Activated naive CD8-positive, alpha-beta T cell treated with anti-CD3 and anti-CD28 coated beads, Interleukin-2, amount 50 U/mL, for 24 hours (primary cell): ENCODE results near the gene LHFPL6.
"Not testable (repeated sequence)": the region's sequence is repeated elsewhere in the genome, so short reads cannot be mapped to it uniquely, and the experiment has no call there.

Experiments
- ATAC-seq: fragments of 150-1000 bp; cut with Tn5 transposase; one replicate; pipeline ENCODE4 v1.10.0; 2021
- DNase-seq: peaks from one replicate; pipeline ENCODE4 v3.0.0; 2021
- H3K27ac Mint-ChIP-seq: one replicate; pipeline ENCODE4 v1.8.0; 2021; ENCODE audit warnings: mild to moderate bottlenecking, mixed read lengths
- H3K27me3 Mint-ChIP-seq: one replicate; pipeline ENCODE4 v1.8.0; 2021; ENCODE audit warnings: mixed read lengths
- H3K36me3 Mint-ChIP-seq: one replicate; pipeline ENCODE4 v1.8.0; 2021; ENCODE audit warnings: low read depth, mixed read lengths
- H3K4me1 Mint-ChIP-seq: one replicate; pipeline ENCODE4 v1.8.0; 2021; ENCODE audit warnings: mixed read lengths
- H3K4me3 Mint-ChIP-seq: one replicate; pipeline ENCODE4 v1.8.0; 2021; ENCODE audit warnings: mild to moderate bottlenecking, moderate library complexity, mixed read lengths
- H3K9me3 Mint-ChIP-seq: one replicate; pipeline ENCODE4 v1.8.0; 2021; ENCODE audit warnings: mixed read lengths

Gene LHFPL6

DNA sequence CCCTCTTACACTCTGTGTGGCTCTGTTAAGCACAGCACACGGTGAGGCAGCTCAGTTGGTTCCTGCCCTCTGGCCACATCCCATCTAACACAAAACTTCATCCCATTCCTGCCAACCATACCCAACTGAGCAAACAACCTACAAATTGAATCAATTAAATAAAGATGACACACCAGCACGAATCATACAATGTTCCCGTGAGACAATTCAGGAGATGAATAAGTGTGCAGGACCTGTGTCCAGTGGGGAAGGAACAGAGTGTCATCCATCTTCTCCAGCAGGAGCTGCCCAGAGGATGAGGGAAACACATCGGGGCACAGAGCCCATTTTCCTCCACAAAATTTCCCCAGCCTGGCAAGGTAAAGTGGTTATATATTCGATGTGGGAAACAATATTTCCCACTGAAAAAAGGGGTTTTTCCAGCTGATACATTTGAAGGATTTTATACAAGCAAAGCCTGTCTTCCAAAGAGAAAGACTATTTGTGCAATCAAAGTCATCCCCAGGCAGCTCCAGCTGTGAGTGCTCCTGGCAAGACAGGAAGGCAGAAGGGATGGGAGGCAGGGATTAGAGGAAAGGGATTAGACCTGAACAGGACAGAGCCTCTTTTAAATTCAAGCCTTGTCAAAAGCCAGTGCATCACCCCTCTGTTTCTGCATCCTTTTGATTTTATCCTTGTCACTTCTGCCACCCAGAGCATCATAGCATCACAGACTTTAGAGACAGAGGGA lies 240.2 kb downstream of the LHFPL6 start:
- peaks cover under 1% of the 10 kb centered on the region for H3K27me3 Mint-ChIP-seq
- no peak overlapping the region for H3K4me3 Mint-ChIP-seq
- DNase-seq (no peak), ATAC-seq (no peak)
- no peaks in the 10 kb centered on the region for H3K9me3 Mint-ChIP-seq
- no peaks in the 10 kb centered on the region for H3K4me1 Mint-ChIP-seq
- H3K27ac Mint-ChIP-seq = no peak overlapping the region
- no peaks in the 10 kb centered on the region for H3K36me3 Mint-ChIP-seq

GRCh38 chr13:39353988-39354387 lies 249.0 kb downstream of the LHFPL6 start:
- peaks cover 4% of the 10 kb centered on the region for H3K27me3 Mint-ChIP-seq
- H3K27ac Mint-ChIP-seq = no peak overlapping the region
- DNase-seq = no peak
- H3K4me1 Mint-ChIP-seq = no peaks in the 10 kb centered on the region
- H3K4me3 Mint-ChIP-seq = no peak overlapping the region
- H3K9me3 Mint-ChIP-seq = no peaks in the 10 kb centered on the region
- no peak for ATAC-seq
- no peaks in the 10 kb centered on the region for H3K36me3 Mint-ChIP-seq

GRCh38 chr13:39350461-39350881 lies 252.5 kb downstream of the LHFPL6 start:
- DNase-seq = no peak
- H3K9me3 Mint-ChIP-seq = no peaks in the 10 kb centered on the region
- no peak for ATAC-seq
- peaks cover 14% of the 10 kb centered on the region for H3K27me3 Mint-ChIP-seq
- H3K36me3 Mint-ChIP-seq = no peaks in the 10 kb centered on the region
- H3K4me3 Mint-ChIP-seq = no peak overlapping the region
- H3K4me1 Mint-ChIP-seq = no peaks in the 10 kb centered on the region
- no peak overlapping the region for H3K27ac Mint-ChIP-seq

GRCh38 chr13:39349391-39349960 lies 253.5 kb downstream of the LHFPL6 start:
- DNase-seq = no peak
- Mint-ChIP-seq H3K4me1 (no peaks in the 10 kb centered on the region), H3K9me3 (no peaks in the 10 kb centered on the region)

DNA sequence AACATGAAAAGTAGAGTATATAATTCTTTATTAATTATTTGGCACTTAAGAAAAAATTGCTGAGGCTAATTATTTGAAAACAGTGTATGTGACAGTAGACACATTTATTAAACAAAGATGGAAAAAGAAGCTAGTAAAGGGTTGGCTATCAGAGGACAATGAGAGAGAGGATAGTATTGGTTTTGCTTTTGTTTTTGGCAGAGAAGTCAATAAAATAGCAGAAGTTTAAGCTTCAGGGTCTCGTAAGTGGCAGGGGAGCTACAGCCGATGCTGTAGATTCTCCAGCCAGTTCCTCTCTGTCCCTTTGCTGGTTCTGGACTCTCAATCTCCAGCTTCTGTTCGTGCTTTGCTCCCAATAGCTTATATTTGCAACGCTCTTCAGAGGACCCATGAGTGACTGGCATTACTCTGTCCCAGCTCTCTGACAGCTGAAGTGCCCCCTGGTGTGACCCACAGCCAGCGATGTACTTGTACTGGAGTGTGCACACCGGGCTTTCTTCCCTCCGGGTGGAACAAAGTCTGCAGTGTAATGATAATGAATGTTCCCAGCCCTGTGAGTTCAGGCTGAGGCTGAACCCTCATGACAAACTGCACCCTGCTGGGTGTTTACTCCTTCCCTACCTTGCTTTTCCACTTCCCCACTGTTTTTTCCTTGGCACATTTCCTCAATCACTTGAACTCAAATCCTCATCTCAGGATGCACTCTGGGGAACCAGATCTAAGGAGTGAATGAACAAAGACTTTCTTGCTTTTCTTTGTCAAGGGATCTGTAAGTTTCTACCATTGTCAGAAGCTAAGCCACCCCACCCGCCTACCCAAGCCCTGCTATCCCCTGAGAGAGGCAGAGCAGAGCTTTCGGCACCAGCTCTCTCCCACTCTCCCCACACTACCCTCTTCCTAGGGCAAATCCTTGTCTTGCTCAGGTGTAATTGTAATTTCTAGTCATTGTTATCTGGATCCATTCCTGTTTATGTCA lies 254.8 kb downstream of the LHFPL6 start:
- peaks cover 16% of the 10 kb centered on the region for H3K27me3 Mint-ChIP-seq
- DNase-seq = no peak
- H3K9me3 Mint-ChIP-seq = no peaks in the 10 kb centered on the region
- H3K4me3 Mint-ChIP-seq = no peak overlapping the region
- H3K36me3 Mint-ChIP-seq = no peaks in the 10 kb centered on the region
- no peak for ATAC-seq
- no peak overlapping the region for H3K27ac Mint-ChIP-seq
- no peaks in the 10 kb centered on the region for H3K4me1 Mint-ChIP-seq

More at GRCh38 chr13:39349391-39349960, 253.5 kb downstream of the LHFPL6 start:
- H3K27ac Mint-ChIP-seq = no peak overlapping the region
- H3K36me3 Mint-ChIP-seq = no peaks in the 10 kb centered on the region
- no peak overlapping the region for H3K4me3 Mint-ChIP-seq
- no peak for ATAC-seq
- H3K27me3 Mint-ChIP-seq = peaks cover 14% of the 10 kb centered on the region

DNA sequence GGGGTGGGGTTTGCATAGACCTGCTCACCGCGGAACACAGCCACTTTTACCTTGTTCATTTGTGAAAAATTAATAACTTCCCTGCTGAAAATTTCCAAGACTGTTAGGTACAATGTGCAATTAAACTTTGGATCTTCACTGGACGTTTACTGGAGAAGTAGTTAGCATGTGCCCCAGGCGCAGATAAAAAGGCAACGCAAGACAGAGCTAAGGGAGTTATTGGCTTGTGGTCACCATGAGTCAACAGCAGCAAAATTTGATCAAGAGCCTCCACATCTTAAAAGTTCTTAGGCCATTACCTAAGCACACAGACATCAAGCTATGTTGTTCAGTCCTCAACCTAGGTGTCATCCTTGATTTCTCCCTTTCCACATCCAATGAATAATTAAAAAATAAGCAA lies 257.0 kb downstream of the LHFPL6 start:
- Mint-ChIP-seq H3K36me3 (no peaks in the 10 kb centered on the region), H3K27ac (no peak overlapping the region), H3K4me1 (no peaks in the 10 kb centered on the region), H3K4me3 (no peak overlapping the region), H3K9me3 (no peaks in the 10 kb centered on the region), H3K27me3 (peaks cover 18% of the 10 kb centered on the region)
- ATAC-seq = no peak
- no peak for DNase-seq

- Mint-ChIP-seq H3K9me3 (no peaks in the 10 kb centered on the region), H3K4me1 (no peaks in the 10 kb centered on the region), H3K4me3 (no peak overlapping the region), H3K27ac (no peak overlapping the region), H3K27me3 (peaks cover 4% of the 10 kb centered on the region), H3K36me3 (no peaks in the 10 kb centered on the region)
- no peak for ATAC-seq
- DNase-seq = no peak
Measured at GRCh38 chr13:39341251-39341650, 261.7 kb downstream of the LHFPL6 start.

DNA sequence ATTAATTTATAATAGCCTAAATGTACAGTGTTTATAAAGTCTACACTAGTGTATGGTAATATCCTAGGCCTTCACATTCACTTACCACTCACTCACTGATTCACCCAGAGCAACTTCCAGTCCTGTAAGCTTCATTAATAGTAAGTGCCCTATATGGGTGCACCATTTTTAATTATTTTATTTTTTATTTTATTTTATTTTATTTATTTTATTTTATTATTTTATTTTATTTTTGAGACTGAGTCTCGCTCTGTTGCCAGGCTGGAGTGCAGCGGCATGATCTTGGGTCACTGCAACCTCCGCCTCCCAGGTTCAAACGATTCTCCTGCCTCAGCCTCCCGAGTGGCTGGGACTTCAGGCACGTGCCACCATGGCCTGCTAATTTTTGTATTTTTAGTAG lies 264.9 kb downstream of the LHFPL6 start:
- H3K4me3 Mint-ChIP-seq, ATAC-seq, H3K27me3 Mint-ChIP-seq, DNase-seq, H3K4me1 Mint-ChIP-seq, H3K27ac Mint-ChIP-seq, H3K9me3 Mint-ChIP-seq, H3K36me3 Mint-ChIP-seq: not testable (repeated sequence)

GRCh38 chr13:39336937-39337336 lies 266.1 kb downstream of the LHFPL6 start:
- Mint-ChIP-seq H3K27me3 (no peaks in the 10 kb centered on the region), H3K4me1 (no peaks in the 10 kb centered on the region), H3K27ac (no peak overlapping the region), H3K4me3 (no peak overlapping the region), H3K9me3 (no peaks in the 10 kb centered on the region), H3K36me3 (no peaks in the 10 kb centered on the region)
- DNase-seq (no peak), ATAC-seq (no peak)

DNA sequence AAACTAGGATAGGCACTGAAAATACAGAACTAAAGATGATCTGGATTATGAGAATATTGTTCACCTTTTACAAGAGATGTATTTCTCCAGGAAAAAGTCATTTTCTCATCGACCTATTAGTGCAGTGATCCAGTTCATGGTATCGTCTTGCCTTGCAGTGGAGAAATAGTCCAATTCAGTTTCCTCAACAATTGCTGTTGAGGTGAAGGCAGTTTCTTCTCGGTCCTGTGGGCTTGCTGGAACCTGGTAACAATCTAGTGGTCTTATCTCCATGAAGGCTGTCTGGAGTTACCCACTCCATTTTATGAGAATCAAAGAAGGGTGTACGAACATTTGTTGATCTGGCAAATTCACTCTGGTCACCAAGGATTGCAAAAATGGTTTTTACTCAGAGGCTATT lies 266.8 kb downstream of the LHFPL6 start:
- no peaks in the 10 kb centered on the region for H3K36me3 Mint-ChIP-seq
- ATAC-seq (no peak), DNase-seq (no peak)
- H3K4me3 Mint-ChIP-seq = no peak overlapping the region
- no peak overlapping the region for H3K27ac Mint-ChIP-seq
- H3K9me3 Mint-ChIP-seq = no peaks in the 10 kb centered on the region
- no peaks in the 10 kb centered on the region for H3K4me1 Mint-ChIP-seq
- H3K27me3 Mint-ChIP-seq = no peaks in the 10 kb centered on the region

DNA sequence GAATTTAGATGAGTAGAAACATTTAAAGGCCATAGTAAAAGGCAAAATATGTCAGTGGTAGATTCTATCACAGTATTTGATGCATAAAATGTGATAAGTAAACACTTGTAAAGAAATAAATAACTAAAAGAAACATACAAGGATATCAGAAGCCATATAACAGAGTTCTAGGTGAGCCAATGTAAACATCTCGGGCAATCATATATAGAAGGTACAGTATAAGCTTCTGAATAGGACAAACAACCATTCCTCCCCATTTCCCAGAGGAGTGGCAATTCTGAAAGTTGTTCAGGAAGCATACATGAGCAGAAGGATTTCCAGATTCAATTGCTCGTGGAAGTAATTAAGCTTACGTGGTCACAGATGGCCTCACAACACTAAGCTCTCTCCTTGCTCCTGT lies 267.3 kb downstream of the LHFPL6 start:
- H3K27ac Mint-ChIP-seq = no peak overlapping the region
- no peaks in the 10 kb centered on the region for H3K9me3 Mint-ChIP-seq
- no peak overlapping the region for H3K4me3 Mint-ChIP-seq
- DNase-seq (no peak), ATAC-seq (no peak)
- H3K4me1 Mint-ChIP-seq = no peaks in the 10 kb centered on the region
- H3K27me3 Mint-ChIP-seq = peaks cover 2% of the 10 kb centered on the region
- no peaks in the 10 kb centered on the region for H3K36me3 Mint-ChIP-seq

DNA sequence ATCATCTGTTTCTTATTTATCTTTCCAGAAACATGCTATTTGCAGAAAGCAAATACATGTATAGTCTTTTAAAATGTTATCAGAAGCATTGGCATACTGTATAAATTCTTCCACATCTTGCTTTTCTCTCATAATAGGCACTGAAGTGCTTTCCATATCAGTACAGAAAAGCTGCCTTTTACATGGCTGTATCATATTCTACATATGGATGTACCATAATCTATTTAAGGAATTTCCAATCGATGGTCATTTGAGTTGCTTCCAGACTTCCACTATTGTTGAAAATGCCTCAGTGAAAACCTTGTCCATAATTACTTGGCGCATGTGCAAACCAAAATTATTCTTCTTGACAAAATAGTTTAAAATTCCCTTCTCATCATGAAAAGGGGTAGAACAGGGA lies 272.5 kb downstream of the LHFPL6 start:
- H3K4me1 Mint-ChIP-seq = no peaks in the 10 kb centered on the region
- ATAC-seq (no peak), DNase-seq (no peak)
- H3K9me3 Mint-ChIP-seq = peaks cover 3% of the 10 kb centered on the region
- H3K27ac Mint-ChIP-seq = no peak overlapping the region
- no peak overlapping the region for H3K4me3 Mint-ChIP-seq
- H3K36me3 Mint-ChIP-seq = no peaks in the 10 kb centered on the region
- H3K27me3 Mint-ChIP-seq = peaks cover 5% of the 10 kb centered on the region

DNA sequence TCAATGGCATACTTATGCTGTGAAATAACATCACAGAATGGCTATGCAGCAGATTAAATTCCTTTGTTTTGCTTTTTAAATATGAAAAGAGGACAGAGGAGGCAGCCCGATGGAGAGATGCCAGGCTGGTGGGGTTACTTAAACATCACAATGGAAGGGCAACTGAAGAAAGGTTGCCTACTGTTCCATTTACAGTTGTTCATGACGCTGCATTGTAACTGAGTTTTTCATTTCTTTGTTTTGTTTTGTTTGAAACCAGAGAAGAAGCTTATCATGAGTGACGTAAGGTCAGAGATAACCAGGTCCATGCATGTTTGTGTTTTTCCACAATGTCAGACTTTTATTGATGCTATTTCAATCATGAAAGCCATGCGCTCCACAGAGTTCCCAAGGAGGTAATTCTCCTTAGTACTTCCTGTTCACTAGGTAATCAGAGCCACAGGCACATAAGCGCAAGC lies 273.8 kb downstream of the LHFPL6 start:
- ATAC-seq = no peak
- H3K4me1 Mint-ChIP-seq = no peaks in the 10 kb centered on the region
- H3K36me3 Mint-ChIP-seq = no peaks in the 10 kb centered on the region
- H3K4me3 Mint-ChIP-seq = no peak overlapping the region
- no peak for DNase-seq
- H3K27ac Mint-ChIP-seq = no peak overlapping the region
- peaks cover 5% of the 10 kb centered on the region for H3K27me3 Mint-ChIP-seq
- H3K9me3 Mint-ChIP-seq = peaks cover 3% of the 10 kb centered on the region

- Mint-ChIP-seq H3K27me3 (peaks cover 7% of the 10 kb centered on the region), H3K9me3 (peaks cover 3% of the 10 kb centered on the region)
- no peak for DNase-seq
Measured at GRCh38 chr13:39327172-39327479, 275.9 kb downstream of the LHFPL6 start.

More at GRCh38 chr13:39327172-39327479, 275.9 kb downstream of the LHFPL6 start:
- no peaks in the 10 kb centered on the region for H3K4me1 Mint-ChIP-seq
- H3K4me3 Mint-ChIP-seq = no peak overlapping the region
- H3K36me3 Mint-ChIP-seq = no peaks in the 10 kb centered on the region
- no peak overlapping the region for H3K27ac Mint-ChIP-seq
- no peak for ATAC-seq
